ENCODE measurements around the gene ODF2L.
A peak's percentile ranks its signal among the peaks of the same experiment; 100 is the strongest.
"Not testable (repeated sequence)": the region's sequence is repeated elsewhere in the genome, so short reads cannot be mapped to it uniquely, and the experiment has no call there.

The ODF2L gene

GRCh38 chr1:86382878-86383277, 13.2 kb downstream of the ODF2L start:
- DNase-seq = no peak

- DNase-seq = no peak
Observed at GRCh38 chr1:86381223-86381622, 14.9 kb downstream of the ODF2L start.

- peak; percentile 37 for DNase-seq
Observed at GRCh38 chr1:86380257-86380861, 15.8 kb downstream of the ODF2L start.

GRCh38 chr1:86378813-86379212, 17.3 kb downstream of the ODF2L start:
- no peak for DNase-seq

- no peak for DNase-seq
Observed at GRCh38 chr1:86377341-86377740, 18.8 kb downstream of the ODF2L start.

GRCh38 chr1:86375688-86376087, 20.4 kb downstream of the ODF2L start:
- no peak for DNase-seq

GRCh38 chr1:86370601-86371022, 25.5 kb downstream of the ODF2L start:
- DNase-seq = no peak

GRCh38 chr1:86365896-86366295, 30.2 kb downstream of the ODF2L start:
- no peak for DNase-seq

GRCh38 chr1:86362807-86363206, 33.3 kb downstream of the ODF2L start:
- no peak for DNase-seq

- DNase-seq = no peak
Observed at GRCh38 chr1:86357796-86358195, 38.3 kb downstream of the ODF2L start.

GRCh38 chr1:86356247-86356646, 39.9 kb downstream of the ODF2L start:
- DNase-seq = no peak

GRCh38 chr1:86352086-86352485, 44.0 kb downstream of the ODF2L start:
- DNase-seq = no peak

- DNase-seq = not testable (repeated sequence)
Observed at GRCh38 chr1:86350230-86350629, 45.9 kb downstream of the ODF2L start.

- no peak for DNase-seq
Observed at GRCh38 chr1:86346388-86346787, 49.7 kb downstream of the ODF2L start.

GRCh38 chr1:86345042-86345441, 51.1 kb downstream of the ODF2L start:
- DNase-seq = no peak

GRCh38 chr1:86339906-86340305, 56.2 kb downstream of the ODF2L start:
- DNase-seq = no peak

GRCh38 chr1:86339014-86339812, 56.9 kb downstream of the ODF2L start:
- no peak for DNase-seq

- no peak for DNase-seq
Observed at GRCh38 chr1:86335916-86336315, 60.2 kb downstream of the ODF2L start.

GRCh38 chr1:86325264-86325663, 70.9 kb downstream of the ODF2L start:
- no peak for DNase-seq

- no peak for DNase-seq
Observed at GRCh38 chr1:86324130-86324822, 71.8 kb downstream of the ODF2L start.

GRCh38 chr1:86322241-86322640, 73.9 kb downstream of the ODF2L start:
- no peak for DNase-seq

GRCh38 chr1:86318436-86318835, 77.7 kb downstream of the ODF2L start:
- no peak for DNase-seq

- no peak for DNase-seq
Observed at GRCh38 chr1:86317926-86318325, 78.2 kb downstream of the ODF2L start.

- DNase-seq = no peak
Observed at GRCh38 chr1:86305731-86306130, 90.4 kb downstream of the ODF2L start.

All from NCI-H510A (cell line).